Endometrial microvascular endothelial cells (primary cell): ENCODE measurements around the gene GPRC5A. TPM values are rescaled to one million over a fixed set of nuclear protein-coding genes. Genes with fewer than 3 reads are reported as not detected.

ENCODE experiments used
- in situ Hi-C: cut with HindIII; loops from 2 replicates; pipeline ENCODE4 v1.10.0; 2017; ENCODE audit warnings: low sequenced_read_pairs, low pct_unique_long_range_greater_than_20kb; ENCODE audit errors: inconsistent ontology term
- total RNA-seq: library from RNA; depleted of rRNA; stranded (reverse); fragments of >200 nt; gene quantifications from one replicate; pipeline ENCODE4 v1.2.3, GENCODE V29; 2015; ENCODE audit errors: inconsistent ontology term

The GPRC5A gene
- total RNA-seq, 1 donor from 2014 or later, result 135 TPM

GRCh38 chr12:12882288-12882687 is 9.1 kb upstream of the GPRC5A start:
- in situ Hi-C loops, result no loop called here

GRCh38 chr12:12883369-12884001 is 7.9 kb upstream of the GPRC5A start:
- in situ Hi-C loops, result no loop called here

GRCh38 chr12:12885096-12885792 is 6.1 kb upstream of the GPRC5A start:
- in situ Hi-C loops, result no loop called here

- in situ Hi-C loops, result no loop called here
Observed at GRCh38 chr12:12887471-12887870, 3.9 kb upstream of the GPRC5A start.

- in situ Hi-C loops, result no loop called here
Observed at GRCh38 chr12:12889701-12890100, 1.7 kb upstream of the GPRC5A start.

GRCh38 chr12:12890543-12891079 is 751 bp upstream of the GPRC5A start:
- in situ Hi-C loops, result no loop called here

- in situ Hi-C loops, result no loop called here
Observed at GRCh38 chr12:12891881-12892355, 556 bp downstream of the GPRC5A start.

- in situ Hi-C loops, result no loop called here
Observed at GRCh38 chr12:12892681-12893141, 1.3 kb downstream of the GPRC5A start.

- in situ Hi-C loops, result no loop called here
Observed at GRCh38 chr12:12893438-12893837, 2.1 kb downstream of the GPRC5A start.

GRCh38 chr12:12896260-12896659 is 4.9 kb downstream of the GPRC5A start:
- in situ Hi-C loops, result no loop called here

- in situ Hi-C loops, result no loop called here
Observed at GRCh38 chr12:12897302-12897701, 5.9 kb downstream of the GPRC5A start.

- in situ Hi-C loops, result no loop called here
Observed at GRCh38 chr12:12898136-12898717, 6.9 kb downstream of the GPRC5A start.

- in situ Hi-C loops, result no loop called here
Observed at GRCh38 chr12:12898911-12899511, 7.6 kb downstream of the GPRC5A start.

- in situ Hi-C loops, result no loop called here
Observed at GRCh38 chr12:12899530-12900380, 8.4 kb downstream of the GPRC5A start.

GRCh38 chr12:12900786-12901157 is 9.4 kb downstream of the GPRC5A start:
- in situ Hi-C loops, result no loop called here

GRCh38 chr12:12901158-12901791 is 9.9 kb downstream of the GPRC5A start:
- in situ Hi-C loops, result no loop called here

- in situ Hi-C loops, result no loop called here
Observed at GRCh38 chr12:12902036-12902435, 10.7 kb downstream of the GPRC5A start.
